ENCODE measurements around the gene FAT4. TPM values are rescaled to one million over a fixed set of nuclear protein-coding genes. Genes with fewer than 3 reads are reported as not detected.

Gene FAT4
- total RNA-seq, 4 donors from 2014 or later, result 12.6 to 112 (median 20.4) TPM

DNA sequence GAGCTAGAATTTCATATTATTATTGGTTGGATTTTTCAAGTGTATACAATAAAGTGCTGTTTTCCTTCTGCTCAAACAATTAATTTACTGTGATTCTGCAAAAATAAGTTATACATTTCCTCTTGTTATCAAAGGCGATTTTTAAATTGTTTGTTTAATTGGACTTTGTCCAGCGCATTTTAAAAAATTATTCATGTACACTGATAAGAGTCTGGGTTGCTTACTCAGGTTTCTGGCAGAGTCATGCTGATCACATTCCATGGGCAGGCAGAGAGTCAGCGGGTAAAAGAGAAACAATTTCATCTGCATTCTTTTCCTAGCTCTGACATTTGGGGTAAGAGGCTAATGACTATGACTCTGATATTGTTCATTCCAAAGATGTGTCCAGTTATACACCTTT lies 8.9 kb downstream of the FAT4 start:
- H3K4me3 ChIP-seq, result no peak overlapping the region
- H3K27me3 ChIP-seq, result no peaks in the 10 kb centered on the region
- no peaks in the 10 kb centered on the region for H3K36me3 ChIP-seq
- H3K4me1 ChIP-seq, result no peaks in the 10 kb centered on the region
- no peak for TF ChIP-seq POLR2A (IDR thresholded peaks at IDR 0.05)
- TF ChIP-seq, protein P1, sequence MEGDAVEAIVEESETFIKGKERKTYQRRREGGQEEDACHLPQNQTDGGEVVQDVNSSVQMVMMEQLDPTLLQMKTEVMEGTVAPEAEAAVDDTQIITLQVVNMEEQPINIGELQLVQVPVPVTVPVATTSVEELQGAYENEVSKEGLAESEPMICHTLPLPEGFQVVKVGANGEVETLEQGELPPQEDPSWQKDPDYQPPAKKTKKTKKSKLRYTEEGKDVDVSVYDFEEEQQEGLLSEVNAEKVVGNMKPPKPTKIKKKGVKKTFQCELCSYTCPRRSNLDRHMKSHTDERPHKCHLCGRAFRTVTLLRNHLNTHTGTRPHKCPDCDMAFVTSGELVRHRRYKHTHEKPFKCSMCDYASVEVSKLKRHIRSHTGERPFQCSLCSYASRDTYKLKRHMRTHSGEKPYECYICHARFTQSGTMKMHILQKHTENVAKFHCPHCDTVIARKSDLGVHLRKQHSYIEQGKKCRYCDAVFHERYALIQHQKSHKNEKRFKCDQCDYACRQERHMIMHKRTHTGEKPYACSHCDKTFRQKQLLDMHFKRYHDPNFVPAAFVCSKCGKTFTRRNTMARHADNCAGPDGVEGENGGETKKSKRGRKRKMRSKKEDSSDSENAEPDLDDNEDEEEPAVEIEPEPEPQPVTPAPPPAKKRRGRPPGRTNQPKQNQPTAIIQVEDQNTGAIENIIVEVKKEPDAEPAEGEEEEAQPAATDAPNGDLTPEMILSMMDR (IDR thresholded peaks at IDR 0.05), result no peak
- no peak for DNase-seq
- H3K9me3 ChIP-seq, result no peaks in the 10 kb centered on the region
- H3K27ac ChIP-seq, result no peak overlapping the region
- intact Hi-C loops (cut with DNase I; ENCODE audit: low total_unique reads), result no loop called here

DNA sequence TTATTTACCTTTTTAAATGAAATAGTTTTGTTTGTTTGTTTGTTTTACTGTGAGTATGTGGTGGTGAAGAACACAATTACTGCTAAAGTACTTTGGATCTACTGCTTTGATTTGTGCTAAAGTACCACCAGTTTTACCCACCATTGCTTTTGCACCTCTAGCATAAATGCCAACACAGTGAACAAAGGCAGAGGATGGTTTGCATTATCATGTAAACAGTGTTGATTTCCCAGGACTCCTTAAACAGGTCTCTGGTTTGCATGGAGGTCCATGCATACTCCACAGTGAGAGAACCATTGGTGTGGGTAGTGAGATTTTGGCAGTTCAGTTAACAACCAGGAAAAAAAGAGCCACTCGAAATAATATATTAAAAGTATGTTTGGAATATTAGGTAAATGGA lies 11.0 kb downstream of the FAT4 start:
- intact Hi-C loops (cut with DNase I; ENCODE audit: low total_unique reads), result no loop called here
- DNase-seq, result no peak
- no peaks in the 10 kb centered on the region for H3K4me1 ChIP-seq
- H3K4me3 ChIP-seq, result no peak overlapping the region
- H3K36me3 ChIP-seq, result no peaks in the 10 kb centered on the region
- no peaks in the 10 kb centered on the region for H3K9me3 ChIP-seq
- H3K27ac ChIP-seq, result no peak overlapping the region
- no peaks in the 10 kb centered on the region for H3K27me3 ChIP-seq
- TF ChIP-seq, protein P1 (IDR thresholded peaks at IDR 0.05), result no peak
- no peak for TF ChIP-seq POLR2A (IDR thresholded peaks at IDR 0.05)

DNA sequence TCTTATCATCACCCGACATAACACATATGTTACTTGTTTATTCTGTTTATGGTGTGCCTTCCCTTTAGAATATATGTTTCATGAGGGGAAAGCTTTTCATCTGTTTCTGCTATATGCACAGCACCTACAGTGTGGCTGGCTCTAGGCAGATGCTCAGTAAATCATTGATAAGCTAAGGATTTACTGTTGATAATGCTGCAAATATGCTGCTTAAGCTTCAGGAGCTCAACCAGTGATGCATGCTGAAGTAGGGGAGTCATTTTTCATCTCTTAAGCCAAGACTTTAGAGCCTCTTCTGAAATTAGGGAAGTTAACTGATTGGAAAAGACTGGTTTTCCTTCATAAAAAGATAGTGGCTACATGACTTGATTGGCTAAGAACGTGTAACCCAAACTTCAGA lies 16.4 kb downstream of the FAT4 start:
- Histone ChIP-seq H3K27ac (peak overlapping the region in 1 of 2 donors; percentile 38), H3K27me3 (no peaks in the 10 kb centered on the region), H3K4me3 (no peak overlapping the region), H3K4me1 (peaks cover 0 to 7% of the 10 kb centered on the region in 2 donors), H3K36me3 (no peaks in the 10 kb centered on the region), H3K9me3 (no peaks in the 10 kb centered on the region)
- intact Hi-C loops (cut with DNase I; ENCODE audit: low total_unique reads), result no loop called here
- no peak for TF ChIP-seq POLR2A (IDR thresholded peaks at IDR 0.05)
- TF ChIP-seq, protein P1 (IDR thresholded peaks at IDR 0.05), result no peak
- DNase-seq, result no peak

DNA sequence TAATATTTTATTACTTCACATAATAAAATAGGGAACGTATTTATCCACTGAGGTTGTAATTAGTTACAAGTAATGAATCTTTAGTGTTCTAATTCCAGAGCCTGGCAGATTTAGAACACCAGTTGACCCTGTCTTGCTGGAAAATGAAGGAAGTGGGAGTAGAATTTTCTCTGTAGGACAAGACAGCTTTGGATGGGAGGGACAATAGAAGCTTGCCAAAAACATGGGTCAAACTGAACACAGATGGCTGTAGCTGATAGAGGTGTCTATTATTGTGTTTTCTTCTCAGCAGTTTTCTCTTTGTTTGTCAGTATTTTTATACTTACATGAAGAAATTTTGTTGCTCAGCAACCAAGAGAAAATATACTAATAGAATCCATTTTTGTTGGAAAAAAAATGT lies 20.2 kb downstream of the FAT4 start:
- H3K9me3 ChIP-seq, result no peaks in the 10 kb centered on the region
- no peak overlapping the region for H3K4me3 ChIP-seq
- TF ChIP-seq POLR2A (IDR thresholded peaks at IDR 0.05), result no peak
- TF ChIP-seq, protein P1 (IDR thresholded peaks at IDR 0.05), result no peak
- intact Hi-C loops (cut with DNase I; ENCODE audit: low total_unique reads), result no loop called here
- H3K4me1 ChIP-seq, result peaks cover 0 to 7% of the 10 kb centered on the region in 2 donors
- no peaks in the 10 kb centered on the region for H3K27me3 ChIP-seq
- no peak for DNase-seq
- H3K27ac ChIP-seq, result no peak overlapping the region
- H3K36me3 ChIP-seq, result no peaks in the 10 kb centered on the region

DNA sequence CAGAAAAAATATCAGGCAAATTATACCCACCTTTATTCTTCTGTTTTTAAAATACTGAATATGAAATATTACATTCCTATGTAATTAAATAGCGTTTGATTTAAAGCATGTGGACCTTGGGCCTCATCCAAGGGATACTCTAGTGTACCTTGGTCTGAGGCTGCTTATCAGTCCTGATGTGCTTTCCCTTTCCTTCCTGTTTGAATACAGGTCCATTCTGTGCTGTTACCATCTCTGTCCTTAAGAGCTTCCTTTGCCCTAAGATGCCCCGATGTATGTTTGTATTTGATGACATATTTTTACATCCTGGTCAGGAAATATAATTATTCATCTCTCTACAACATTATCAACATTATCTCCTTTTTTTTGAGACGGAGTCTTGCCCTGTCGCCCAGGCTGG lies 24.1 kb downstream of the FAT4 start:
- Histone ChIP-seq H3K27ac (no peak overlapping the region), H3K4me3 (no peak overlapping the region), H3K36me3 (no peaks in the 10 kb centered on the region), H3K9me3 (no peaks in the 10 kb centered on the region), H3K4me1 (peaks cover 0 to 7% of the 10 kb centered on the region in 2 donors), H3K27me3 (no peaks in the 10 kb centered on the region)
- no peak for TF ChIP-seq POLR2A (IDR thresholded peaks at IDR 0.05)
- TF ChIP-seq, protein P1 (IDR thresholded peaks at IDR 0.05), result no peak
- intact Hi-C loops (cut with DNase I; ENCODE audit: low total_unique reads), result no loop called here
- no peak for DNase-seq
